Measurements from ENCODE around the gene CLCN1.

GRCh38 chr7:143372070-143372469 is 56.2 kb downstream of the CLCN1 start:
- TF ChIP-seq, protein P1, sequence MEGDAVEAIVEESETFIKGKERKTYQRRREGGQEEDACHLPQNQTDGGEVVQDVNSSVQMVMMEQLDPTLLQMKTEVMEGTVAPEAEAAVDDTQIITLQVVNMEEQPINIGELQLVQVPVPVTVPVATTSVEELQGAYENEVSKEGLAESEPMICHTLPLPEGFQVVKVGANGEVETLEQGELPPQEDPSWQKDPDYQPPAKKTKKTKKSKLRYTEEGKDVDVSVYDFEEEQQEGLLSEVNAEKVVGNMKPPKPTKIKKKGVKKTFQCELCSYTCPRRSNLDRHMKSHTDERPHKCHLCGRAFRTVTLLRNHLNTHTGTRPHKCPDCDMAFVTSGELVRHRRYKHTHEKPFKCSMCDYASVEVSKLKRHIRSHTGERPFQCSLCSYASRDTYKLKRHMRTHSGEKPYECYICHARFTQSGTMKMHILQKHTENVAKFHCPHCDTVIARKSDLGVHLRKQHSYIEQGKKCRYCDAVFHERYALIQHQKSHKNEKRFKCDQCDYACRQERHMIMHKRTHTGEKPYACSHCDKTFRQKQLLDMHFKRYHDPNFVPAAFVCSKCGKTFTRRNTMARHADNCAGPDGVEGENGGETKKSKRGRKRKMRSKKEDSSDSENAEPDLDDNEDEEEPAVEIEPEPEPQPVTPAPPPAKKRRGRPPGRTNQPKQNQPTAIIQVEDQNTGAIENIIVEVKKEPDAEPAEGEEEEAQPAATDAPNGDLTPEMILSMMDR (conservative IDR thresholded peaks at IDR 0.05; ENCODE audit: low read length), result no peak
- no peak for TF ChIP-seq EZH2phosphoT487 (IDR thresholded peaks at IDR 0.05; ENCODE audit: borderline replicate concordance, low read depth, low read length)

Data from OCI-LY7 (cell line).